GM23338 (cell line): Measurements from ENCODE around the gene B4GALNT2. TPM values are rescaled to one million over a fixed set of nuclear protein-coding genes. Genes with fewer than 3 reads are reported as not detected.

Experiments
- ATAC-seq: fragments of 200-7000 bp; cut with Tn5 transposase; 3 replicates; pipeline ENCODE4 v1.9.1; 2020
- DNase-seq: peaks from one replicate; pipeline ENCODE4 v3.0.0-alpha.2; 2015; ENCODE audit warnings: low spot score
- H2AFZ ChIP-seq: fragments of 200-600 bp; sonication (generic); 2 replicates; pipeline ENCODE4 v1.8.0; 2016; ENCODE audit warnings: antibody characterized with exemption, mild to moderate bottlenecking, moderate library complexity
- H3F3A ChIP-seq: fragments of 200-600 bp; sonication (generic); replicated peaks from 2 replicates; pipeline ENCODE4 v1.8.0; 2017; ENCODE audit warnings: antibody characterized with exemption, mixed run types, low read depth
- H3K27ac ChIP-seq: fragments of 200-600 bp; sonication (generic); 2 replicates; pipeline ENCODE4 v1.6.1; 2016; ENCODE audit warnings: low read depth
- H3K27me3 ChIP-seq: fragments of 200-600 bp; sonication (generic); 2 replicates; pipeline ENCODE4 v1.8.0; 2016; ENCODE audit warnings: mild to moderate bottlenecking, mixed run types, moderate library complexity; ENCODE audit not compliant: insufficient read depth
- H3K36me3 ChIP-seq: fragments of 200-600 bp; sonication (generic); 2 replicates; pipeline ENCODE4 v1.8.0; 2016; ENCODE audit warnings: mild to moderate bottlenecking; ENCODE audit not compliant: insufficient read depth
- H3K4me1 ChIP-seq: fragments of 200-600 bp; sonication (generic); 2 replicates; pipeline ENCODE4 v1.8.0; 2016; ENCODE audit warnings: mild to moderate bottlenecking, moderate library complexity; ENCODE audit not compliant: insufficient read depth
- H3K4me2 ChIP-seq: fragments of 200-600 bp; sonication (generic); 2 replicates; pipeline ENCODE4 v1.7.1; 2017; ENCODE audit warnings: mixed run types
- H3K4me3 ChIP-seq: fragments of 200-600 bp; sonication (generic); 2 replicates; pipeline ENCODE4 v1.6.1; 2016; ENCODE audit warnings: mixed run types
- H3K79me2 ChIP-seq: fragments of 200-600 bp; sonication (generic); replicated peaks from 2 replicates; pipeline ENCODE4 v1.8.0; 2017; ENCODE audit warnings: mild to moderate bottlenecking; ENCODE audit not compliant: insufficient read depth
- H3K9me2 ChIP-seq: fragments of 200-600 bp; sonication (generic); 2 replicates; pipeline ENCODE4 v1.8.0; 2017; ENCODE audit not compliant: insufficient read depth
- H4K20me1 ChIP-seq: fragments of 200-600 bp; sonication (generic); replicated peaks from 2 replicates; pipeline ENCODE4 v1.8.0; 2017; ENCODE audit warnings: mild to moderate bottlenecking; ENCODE audit not compliant: insufficient read depth
- H3K27ac Mint-ChIP-seq: 2 replicates; pipeline ENCODE4 v1.8.0; 2020; ENCODE audit warnings: inconsistent platforms, mild to moderate bottlenecking, moderate library complexity, mixed read lengths
- H3K27me3 Mint-ChIP-seq: 3 replicates; pipeline ENCODE4 v1.8.0; 2022; ENCODE audit warnings: low read depth, mild to moderate bottlenecking, moderate library complexity, mixed read lengths, inconsistent platforms; ENCODE audit not compliant: insufficient read depth, poor library complexity
- H3K36me3 Mint-ChIP-seq: 3 replicates; pipeline ENCODE4 v1.8.0; 2021; ENCODE audit warnings: low read depth, mild to moderate bottlenecking, inconsistent platforms, moderate library complexity, mixed read lengths
- H3K4me1 Mint-ChIP-seq: 3 replicates; pipeline ENCODE4 v1.8.0; 2020; ENCODE audit warnings: mild to moderate bottlenecking, inconsistent platforms, mixed read lengths
- H3K4me3 Mint-ChIP-seq: 3 replicates; pipeline ENCODE4 v1.8.0; 2021; ENCODE audit warnings: moderate library complexity, mild to moderate bottlenecking, inconsistent platforms, mixed read lengths
- H3K9me3 Mint-ChIP-seq: 3 replicates; pipeline ENCODE4 v1.8.0; 2020; ENCODE audit warnings: moderate library complexity, mild to moderate bottlenecking, inconsistent platforms, mixed read lengths
- CREB1 ChIP-seq: fragments of 250-450 bp; sonication (Bioruptor Pico); IDR thresholded peaks from 2 replicates; pipeline ENCODE4 v1.5.0; 2020; ENCODE audit warnings: low read depth, mild to moderate bottlenecking, moderate library complexity
- EZH2phosphoT487 ChIP-seq: fragments of 200-600 bp; sonication (generic); IDR thresholded peaks from one replicate; pipeline ENCODE4 v1.8.1; 2018; ENCODE audit warnings: antibody characterized with exemption; ENCODE audit not compliant: unreplicated experiment
- JUNB ChIP-seq: IDR thresholded peaks from one replicate; pipeline ENCODE4 v1.6.1; 2016; ENCODE audit warnings: antibody characterized with exemption; ENCODE audit not compliant: unreplicated experiment
- NANOG ChIP-seq: IDR thresholded peaks from 2 replicates; pipeline ENCODE4 v1.6.1; 2016; ENCODE audit warnings: antibody characterized with exemption, borderline replicate concordance
- POLR2AphosphoS5 ChIP-seq: IDR thresholded peaks from 2 replicates; pipeline ENCODE4 v1.6.1; 2016; ENCODE audit warnings: antibody characterized with exemption, low read depth
- STAT1 ChIP-seq: IDR thresholded peaks from one replicate; pipeline ENCODE4 v1.6.1; 2016; ENCODE audit warnings: antibody characterized with exemption; ENCODE audit not compliant: unreplicated experiment
- polyA plus RNA-seq: library from polyadenylated mRNA; unstranded; fragments of >200 nt; fragmentation: Nextera tagmentation; extraction: Ambion mirVana; gene quantifications from 2 replicates; pipeline ENCODE4 v1.2.1, GENCODE V29; 2016
- total RNA-seq: library from RNA; depleted of rRNA; stranded (reverse); fragments of >200 nt; shearing (Covaris generic); gene quantifications from 2 replicates; pipeline ENCODE4 v1.2.3, GENCODE V29; 2014
- TF ChIP-seq, protein P1 (sequence below): IDR thresholded peaks from one replicate; pipeline ENCODE4 v1.6.1; 2018; ENCODE audit warnings: antibody characterized with exemption; ENCODE audit not compliant: unreplicated experiment
- TF ChIP-seq, protein P2 (sequence below), 2 experiments: fragments of 200-600 bp in 1 of 2; sonication (generic) in 1 of 2; conservative IDR thresholded peaks; 2 replicates each; pipeline versions ENCODE4 v1.5.1 to v1.6.1; 2016 to 2017; ENCODE audit warnings: antibody characterized with exemption in 2 of 2, low read depth in 2 of 2, mild to moderate bottlenecking in 2 of 2, moderate library complexity in 1 of 2
- TF ChIP-seq, protein P3 (sequence below): IDR thresholded peaks from 2 replicates; pipeline ENCODE4 v1.6.1; 2016; ENCODE audit warnings: antibody characterized with exemption

Gene B4GALNT2
- total and polyA plus RNA-seq, 2 experiments from 2014 or later = not detected

DNA sequence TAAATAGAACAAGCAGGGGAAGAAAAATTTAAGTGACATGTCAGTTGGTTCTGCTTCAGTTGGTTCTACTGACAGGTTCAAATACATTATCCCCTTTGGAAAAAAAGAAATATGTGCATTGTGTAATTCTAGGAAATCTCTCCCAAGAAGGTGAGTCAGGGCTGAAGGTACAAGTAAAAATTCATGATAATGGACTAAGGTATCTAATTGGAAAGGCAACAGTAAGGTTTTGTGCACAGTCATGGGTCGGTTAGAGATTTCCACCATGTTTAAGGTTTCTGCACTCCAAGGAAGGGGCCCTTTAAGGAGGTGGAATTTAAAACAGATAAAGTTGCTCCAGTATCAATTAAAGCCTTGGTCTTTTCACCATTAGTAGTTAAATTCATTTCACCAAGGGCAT is 17.9 kb upstream of the B4GALNT2 start (continued):
- TF ChIP-seq, protein P1, sequence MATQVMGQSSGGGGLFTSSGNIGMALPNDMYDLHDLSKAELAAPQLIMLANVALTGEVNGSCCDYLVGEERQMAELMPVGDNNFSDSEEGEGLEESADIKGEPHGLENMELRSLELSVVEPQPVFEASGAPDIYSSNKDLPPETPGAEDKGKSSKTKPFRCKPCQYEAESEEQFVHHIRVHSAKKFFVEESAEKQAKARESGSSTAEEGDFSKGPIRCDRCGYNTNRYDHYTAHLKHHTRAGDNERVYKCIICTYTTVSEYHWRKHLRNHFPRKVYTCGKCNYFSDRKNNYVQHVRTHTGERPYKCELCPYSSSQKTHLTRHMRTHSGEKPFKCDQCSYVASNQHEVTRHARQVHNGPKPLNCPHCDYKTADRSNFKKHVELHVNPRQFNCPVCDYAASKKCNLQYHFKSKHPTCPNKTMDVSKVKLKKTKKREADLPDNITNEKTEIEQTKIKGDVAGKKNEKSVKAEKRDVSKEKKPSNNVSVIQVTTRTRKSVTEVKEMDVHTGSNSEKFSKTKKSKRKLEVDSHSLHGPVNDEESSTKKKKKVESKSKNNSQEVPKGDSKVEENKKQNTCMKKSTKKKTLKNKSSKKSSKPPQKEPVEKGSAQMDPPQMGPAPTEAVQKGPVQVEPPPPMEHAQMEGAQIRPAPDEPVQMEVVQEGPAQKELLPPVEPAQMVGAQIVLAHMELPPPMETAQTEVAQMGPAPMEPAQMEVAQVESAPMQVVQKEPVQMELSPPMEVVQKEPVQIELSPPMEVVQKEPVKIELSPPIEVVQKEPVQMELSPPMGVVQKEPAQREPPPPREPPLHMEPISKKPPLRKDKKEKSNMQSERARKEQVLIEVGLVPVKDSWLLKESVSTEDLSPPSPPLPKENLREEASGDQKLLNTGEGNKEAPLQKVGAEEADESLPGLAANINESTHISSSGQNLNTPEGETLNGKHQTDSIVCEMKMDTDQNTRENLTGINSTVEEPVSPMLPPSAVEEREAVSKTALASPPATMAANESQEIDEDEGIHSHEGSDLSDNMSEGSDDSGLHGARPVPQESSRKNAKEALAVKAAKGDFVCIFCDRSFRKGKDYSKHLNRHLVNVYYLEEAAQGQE = no peak

DNA sequence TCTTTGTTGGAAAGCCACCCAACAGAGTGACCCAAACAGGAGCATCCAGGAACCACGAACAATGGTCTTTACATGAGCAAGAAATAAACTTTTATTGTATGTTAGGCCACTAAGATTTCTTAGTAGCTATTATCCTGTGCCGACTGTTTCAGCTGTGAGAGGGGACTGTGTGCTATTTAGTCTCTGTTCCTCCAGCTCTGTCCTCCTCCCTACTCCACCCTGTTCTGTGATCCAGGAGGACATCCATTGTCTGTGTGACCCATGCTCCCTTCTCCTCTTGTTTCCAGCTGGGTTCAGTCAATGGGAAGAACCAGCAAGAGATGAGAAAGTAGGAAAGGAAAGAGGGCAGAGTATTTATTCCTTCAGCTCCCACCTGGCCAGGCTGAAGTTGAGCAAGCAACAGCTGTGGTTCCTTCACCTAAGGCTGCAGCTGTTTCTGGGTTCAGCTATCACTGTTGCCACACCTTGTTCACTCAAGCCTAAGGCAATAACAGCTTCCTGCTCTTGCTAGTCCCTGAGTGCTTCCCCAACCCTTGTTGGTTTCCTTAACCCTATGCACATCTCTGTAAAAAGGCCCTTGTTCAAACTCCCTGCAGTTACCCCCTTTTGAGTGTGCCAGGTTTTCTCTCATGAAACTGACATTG is 14.9 kb upstream of the B4GALNT2 start:
- TF ChIP-seq JUNB = no peak
- TF ChIP-seq, protein P2, sequence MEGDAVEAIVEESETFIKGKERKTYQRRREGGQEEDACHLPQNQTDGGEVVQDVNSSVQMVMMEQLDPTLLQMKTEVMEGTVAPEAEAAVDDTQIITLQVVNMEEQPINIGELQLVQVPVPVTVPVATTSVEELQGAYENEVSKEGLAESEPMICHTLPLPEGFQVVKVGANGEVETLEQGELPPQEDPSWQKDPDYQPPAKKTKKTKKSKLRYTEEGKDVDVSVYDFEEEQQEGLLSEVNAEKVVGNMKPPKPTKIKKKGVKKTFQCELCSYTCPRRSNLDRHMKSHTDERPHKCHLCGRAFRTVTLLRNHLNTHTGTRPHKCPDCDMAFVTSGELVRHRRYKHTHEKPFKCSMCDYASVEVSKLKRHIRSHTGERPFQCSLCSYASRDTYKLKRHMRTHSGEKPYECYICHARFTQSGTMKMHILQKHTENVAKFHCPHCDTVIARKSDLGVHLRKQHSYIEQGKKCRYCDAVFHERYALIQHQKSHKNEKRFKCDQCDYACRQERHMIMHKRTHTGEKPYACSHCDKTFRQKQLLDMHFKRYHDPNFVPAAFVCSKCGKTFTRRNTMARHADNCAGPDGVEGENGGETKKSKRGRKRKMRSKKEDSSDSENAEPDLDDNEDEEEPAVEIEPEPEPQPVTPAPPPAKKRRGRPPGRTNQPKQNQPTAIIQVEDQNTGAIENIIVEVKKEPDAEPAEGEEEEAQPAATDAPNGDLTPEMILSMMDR (conservative IDR thresholded peaks at IDR 0.05; ENCODE audit: low read depth in 2 of 2) = no peak
- TF ChIP-seq CREB1 (CRISPR knock-in tag) = no peak
- TF ChIP-seq STAT1 = no peak
- ATAC-seq (no peak), DNase-seq (no peak)
- Histone ChIP-seq H3K9me2 (no peaks in the 10 kb centered on the region), H2AFZ (no peak overlapping the region), H3K4me1 (no peaks in the 10 kb centered on the region), H3K4me3 (no peak overlapping the region), H3K36me3 (no peaks in the 10 kb centered on the region), H3K27me3 (no peaks in the 10 kb centered on the region), H3F3A (no peaks in the 10 kb centered on the region), H3K4me2 (no peak overlapping the region), H3K79me2 (no peaks in the 10 kb centered on the region), H4K20me1 (no peaks in the 10 kb centered on the region), H3K27ac (no peak overlapping the region)
- Mint-ChIP-seq H3K9me3 (peaks cover 36% of the 10 kb centered on the region), H3K36me3 (peaks cover 17% of the 10 kb centered on the region), H3K4me3 (no peak overlapping the region), H3K27ac (no peak overlapping the region), H3K27me3 (peaks cover 3% of the 10 kb centered on the region), H3K4me1 (no peaks in the 10 kb centered on the region)

DNA sequence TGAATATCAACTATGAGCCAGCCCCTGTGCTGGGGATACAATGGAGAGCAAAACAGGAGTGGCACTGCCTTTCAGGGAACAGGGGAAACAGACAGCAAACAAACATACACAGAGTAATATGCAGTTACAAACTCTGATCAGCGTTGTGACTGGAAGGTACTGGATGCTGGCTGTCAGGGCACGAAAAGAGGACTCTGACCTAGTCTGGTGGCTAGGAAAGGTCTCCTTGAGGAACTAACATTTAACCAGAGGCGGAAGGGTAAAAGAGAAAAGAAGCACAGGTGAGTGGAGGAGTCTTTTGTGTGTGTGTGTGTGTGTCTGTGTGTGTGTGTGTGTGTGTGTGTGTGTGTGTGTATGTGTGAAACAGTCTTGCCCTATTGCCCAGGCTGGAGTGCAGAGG is 12.4 kb upstream of the B4GALNT2 start:
- H3K9me3 Mint-ChIP-seq = peaks cover 29% of the 10 kb centered on the region
- no peak overlapping the region for H3K4me2 ChIP-seq
- no peak overlapping the region for H3K27ac ChIP-seq
- no peaks in the 10 kb centered on the region for H3K27me3 ChIP-seq
- H3K36me3 Mint-ChIP-seq = peaks cover 17% of the 10 kb centered on the region
- H3K4me1 Mint-ChIP-seq = no peaks in the 10 kb centered on the region
- DNase-seq (no peak), ATAC-seq (no peak)
- H3K27ac Mint-ChIP-seq = no peak overlapping the region
- no peak overlapping the region for H2AFZ ChIP-seq
- H3K36me3 ChIP-seq = no peaks in the 10 kb centered on the region
- no peaks in the 10 kb centered on the region for H3K9me2 ChIP-seq
- H3K4me1 ChIP-seq = no peaks in the 10 kb centered on the region
- no peaks in the 10 kb centered on the region for H3F3A ChIP-seq
- H3K27me3 Mint-ChIP-seq = peaks cover 3% of the 10 kb centered on the region
- H4K20me1 ChIP-seq = no peaks in the 10 kb centered on the region
- no peak overlapping the region for H3K4me3 ChIP-seq
- TF ChIP-seq EZH2phosphoT487 (no peak), POLR2AphosphoS5 (no peak), CREB1 (CRISPR knock-in tag) (no peak), NANOG (no peak), JUNB (no peak)
- TF ChIP-seq, protein P3, sequence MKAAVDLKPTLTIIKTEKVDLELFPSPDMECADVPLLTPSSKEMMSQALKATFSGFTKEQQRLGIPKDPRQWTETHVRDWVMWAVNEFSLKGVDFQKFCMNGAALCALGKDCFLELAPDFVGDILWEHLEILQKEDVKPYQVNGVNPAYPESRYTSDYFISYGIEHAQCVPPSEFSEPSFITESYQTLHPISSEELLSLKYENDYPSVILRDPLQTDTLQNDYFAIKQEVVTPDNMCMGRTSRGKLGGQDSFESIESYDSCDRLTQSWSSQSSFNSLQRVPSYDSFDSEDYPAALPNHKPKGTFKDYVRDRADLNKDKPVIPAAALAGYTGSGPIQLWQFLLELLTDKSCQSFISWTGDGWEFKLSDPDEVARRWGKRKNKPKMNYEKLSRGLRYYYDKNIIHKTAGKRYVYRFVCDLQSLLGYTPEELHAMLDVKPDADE = no peak
- TF ChIP-seq, protein P2 (conservative IDR thresholded peaks at IDR 0.05; ENCODE audit: low read depth in 2 of 2) = no peak
- no peaks in the 10 kb centered on the region for H3K79me2 ChIP-seq
- no peak overlapping the region for H3K4me3 Mint-ChIP-seq
